ENCODE results near the gene PLS3. TPM values are rescaled to one million over a fixed set of nuclear protein-coding genes. Genes with fewer than 3 reads are reported as not detected.

Gene PLS3
- total RNA-seq, 1 donor from 2014 or later: 42.7 TPM

GRCh38 chrX:115579786-115580294 is 18.9 kb downstream of the PLS3 start:
- Histone ChIP-seq H3K27me3 (ENCODE audit: low read depth) (no peaks in the 10 kb centered on the region), H3K4me3 (no peak overlapping the region), H3K4me1 (peaks cover 46% of the 10 kb centered on the region), H3K27ac (replicated peaks) (peak overlapping the region; percentile 78), H3K9me3 (replicated peaks) (no peaks in the 10 kb centered on the region), H3K36me3 (peaks cover 5% of the 10 kb centered on the region)
- no peak for TF ChIP-seq CTCF (IDR thresholded peaks at IDR 0.05; ENCODE audit: borderline replicate concordance)
- no peak for DNase-seq
- intact Hi-C loops (cut with micrococcal nuclease): no loop called here

GRCh38 chrX:115581759-115582615 is 21.0 kb downstream of the PLS3 start:
- no peak for DNase-seq
- H3K9me3 ChIP-seq (replicated peaks): no peaks in the 10 kb centered on the region
- H3K4me3 ChIP-seq: no peak overlapping the region
- H3K27me3 ChIP-seq (ENCODE audit: low read depth): no peaks in the 10 kb centered on the region
- intact Hi-C loops (cut with micrococcal nuclease): no loop called here
- H3K36me3 ChIP-seq: no peaks in the 10 kb centered on the region
- no peak for TF ChIP-seq CTCF (IDR thresholded peaks at IDR 0.05; ENCODE audit: borderline replicate concordance)
- H3K4me1 ChIP-seq: peaks cover 54% of the 10 kb centered on the region
- peak overlapping the region; percentile 78 for H3K27ac ChIP-seq (replicated peaks)

GRCh38 chrX:115582616-115583495 is 21.9 kb downstream of the PLS3 start:
- Histone ChIP-seq H3K36me3 (no peaks in the 10 kb centered on the region), H3K4me1 (peaks cover 59% of the 10 kb centered on the region), H3K27me3 (ENCODE audit: low read depth) (no peaks in the 10 kb centered on the region), H3K4me3 (peak overlapping the region; percentile 38), H3K9me3 (replicated peaks) (no peaks in the 10 kb centered on the region), H3K27ac (replicated peaks) (peak overlapping the region; percentile 78)
- peak; percentile 18 for DNase-seq
- no peak for TF ChIP-seq CTCF (IDR thresholded peaks at IDR 0.05; ENCODE audit: borderline replicate concordance)
- intact Hi-C loops (cut with micrococcal nuclease): no loop called here

GRCh38 chrX:115583496-115584004 is 22.6 kb downstream of the PLS3 start:
- intact Hi-C loops (cut with micrococcal nuclease): no loop called here

More at GRCh38 chrX:115583496-115584004, 22.6 kb downstream of the PLS3 start:
- H3K9me3 ChIP-seq (replicated peaks): no peaks in the 10 kb centered on the region
- DNase-seq: no peak
- peak overlapping the region; percentile 38 for H3K4me3 ChIP-seq
- peak overlapping the region; percentile 78 for H3K27ac ChIP-seq (replicated peaks)
- no peak for TF ChIP-seq CTCF (IDR thresholded peaks at IDR 0.05; ENCODE audit: borderline replicate concordance)
- no peaks in the 10 kb centered on the region for H3K27me3 ChIP-seq (ENCODE audit: low read depth)
- no peaks in the 10 kb centered on the region for H3K36me3 ChIP-seq
- H3K4me1 ChIP-seq: peaks cover 64% of the 10 kb centered on the region
